Measurements from ENCODE around the gene FHL2.
"Not testable (repeated sequence)": the region's sequence is repeated elsewhere in the genome, so short reads cannot be mapped to it uniquely, and the experiment has no call there.

Gene FHL2

DNA sequence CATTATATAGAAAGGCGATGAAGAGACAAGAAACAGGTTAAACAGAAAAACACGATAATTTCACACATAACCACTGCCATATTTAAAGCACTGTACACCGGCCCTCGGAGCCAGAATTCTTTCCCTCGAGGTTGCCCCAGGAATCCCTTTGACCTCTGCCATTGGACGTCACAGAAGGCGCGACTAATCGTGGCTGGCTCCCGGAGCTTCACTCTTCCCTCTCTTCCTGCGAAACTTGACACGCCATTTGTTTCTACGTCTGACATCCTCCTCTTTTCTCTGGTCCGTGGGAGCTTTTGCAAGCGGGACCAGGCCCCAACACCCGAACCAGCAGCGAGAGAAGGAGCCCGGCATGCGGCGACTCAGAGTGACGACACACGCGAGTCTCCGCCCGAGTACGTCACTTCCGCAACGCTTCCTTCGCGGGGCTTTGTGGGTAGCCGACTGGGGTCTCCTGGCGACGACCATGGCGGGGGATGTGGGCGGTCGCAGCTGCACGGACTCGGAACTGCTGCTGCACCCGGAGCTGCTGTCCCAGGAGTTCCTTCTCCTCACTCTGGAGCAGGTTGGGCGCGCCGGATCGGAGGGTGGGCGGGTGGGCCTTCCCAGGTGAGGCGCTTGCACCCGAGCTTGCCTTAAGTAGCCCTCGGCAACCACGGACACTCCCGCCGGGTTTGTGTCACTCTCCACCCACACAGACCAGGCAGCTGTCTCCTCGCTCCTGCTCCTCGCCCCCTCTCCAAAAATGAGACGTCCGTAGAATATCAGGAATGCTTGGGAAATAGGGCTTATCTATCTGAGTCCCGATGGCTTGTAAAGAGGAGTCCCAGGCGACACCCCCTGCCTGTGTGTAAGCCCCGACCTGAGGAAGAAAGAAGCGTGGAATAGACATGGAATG lies 61.5 kb downstream of the FHL2 start, which contains the start of gene C2orf49:
Gene C2orf49, plus strand, starts transcription at position 419 of the 898 bp plus-strand sequence. Its CDS starts 48 bp downstream, at position 467.
- peak; percentile 61 for DNase-seq (ENCODE audit: low read depth)

DNA sequence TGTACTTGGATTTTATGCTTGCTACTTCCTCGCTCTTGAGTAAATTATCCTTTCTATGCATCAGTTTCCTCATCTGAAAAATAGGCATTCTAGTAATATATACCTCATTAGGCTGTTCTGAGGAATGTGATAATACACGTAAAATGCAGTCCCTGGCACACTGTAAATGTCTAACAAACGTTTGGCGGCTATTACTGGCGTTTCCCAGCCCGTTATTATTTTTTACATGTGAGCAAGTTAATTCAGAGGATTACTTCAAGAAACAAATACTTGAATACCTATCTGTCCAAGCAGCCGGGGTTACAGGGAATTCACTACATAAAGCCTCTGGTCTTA lies 62.1 kb downstream of the FHL2 start:
- DNase-seq (ENCODE audit: low read depth): no peak

DNA sequence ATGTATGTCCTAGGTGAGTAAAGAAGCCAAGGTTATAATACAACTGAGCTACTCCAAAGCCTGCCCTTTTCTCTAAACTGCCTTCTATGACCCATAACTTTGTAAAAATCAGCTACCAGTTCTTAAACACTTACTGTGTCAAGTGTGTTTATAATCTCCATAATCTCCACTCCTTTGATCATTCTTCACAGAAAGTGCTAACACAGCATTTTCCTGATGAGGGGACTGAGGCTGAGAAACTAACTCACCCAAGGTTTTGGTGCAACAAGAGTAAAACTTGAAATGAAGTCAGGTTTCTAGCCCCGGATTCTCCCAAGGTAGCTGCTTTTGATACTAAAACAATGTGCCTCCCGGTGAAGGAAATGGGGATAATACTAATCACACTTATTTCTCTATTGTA lies 63.4 kb downstream of the FHL2 start:
- no peak for DNase-seq (ENCODE audit: low read depth)

DNA sequence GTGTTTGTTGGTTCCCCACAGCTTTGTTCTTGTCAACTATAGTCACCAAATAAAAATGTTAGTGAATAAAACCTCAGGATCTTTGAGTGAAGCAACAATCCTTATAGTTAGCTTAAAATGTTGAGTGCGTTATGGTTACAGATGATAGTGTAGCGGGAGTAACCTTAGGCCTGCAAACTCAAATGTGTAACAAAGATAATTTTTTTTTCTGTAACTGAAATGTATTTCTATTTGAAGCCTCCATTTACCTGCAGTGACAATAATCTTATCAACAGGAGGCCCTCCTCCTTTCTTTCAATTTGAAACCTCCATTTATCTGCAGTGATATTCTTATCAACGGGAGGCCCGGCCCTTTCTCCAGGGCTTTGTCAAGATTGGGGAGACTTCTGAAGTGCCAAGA lies 64.6 kb downstream of the FHL2 start:
- DNase-seq (ENCODE audit: low read depth): no peak

DNA sequence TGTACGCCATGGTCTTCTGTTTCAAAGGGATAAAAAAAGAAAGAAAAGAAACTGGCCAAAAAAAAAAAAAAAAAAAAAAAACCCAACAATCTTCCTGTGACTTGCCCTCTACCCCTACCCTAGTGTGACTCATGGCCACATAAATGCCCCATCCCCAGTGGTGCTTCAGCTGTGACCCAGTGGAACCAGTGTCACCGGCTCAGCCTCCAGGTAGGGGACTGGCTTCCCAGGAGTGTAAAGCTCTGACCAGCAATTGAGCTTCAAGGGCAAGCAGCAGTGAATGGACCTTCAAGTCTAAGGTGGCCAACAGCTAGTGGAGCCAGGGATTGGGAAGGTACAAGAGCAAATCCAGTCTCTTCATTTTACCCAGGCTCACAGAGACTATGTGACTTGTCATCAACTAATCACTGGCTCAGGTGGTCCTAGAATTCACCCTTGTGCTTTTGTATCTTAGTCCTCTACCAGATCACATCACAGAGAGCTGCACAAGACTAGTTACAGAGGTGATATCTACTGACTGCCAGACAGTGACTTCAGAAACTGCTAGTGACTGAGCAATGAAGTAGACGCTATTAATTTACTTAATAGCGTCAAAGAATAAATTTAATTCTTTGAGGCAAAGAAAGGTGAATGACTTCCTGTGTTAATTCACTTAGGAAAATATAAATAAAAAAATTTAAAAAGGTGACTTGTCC lies 68.0 kb downstream of the FHL2 start:
- DNase-seq (ENCODE audit: low read depth): no peak

DNA sequence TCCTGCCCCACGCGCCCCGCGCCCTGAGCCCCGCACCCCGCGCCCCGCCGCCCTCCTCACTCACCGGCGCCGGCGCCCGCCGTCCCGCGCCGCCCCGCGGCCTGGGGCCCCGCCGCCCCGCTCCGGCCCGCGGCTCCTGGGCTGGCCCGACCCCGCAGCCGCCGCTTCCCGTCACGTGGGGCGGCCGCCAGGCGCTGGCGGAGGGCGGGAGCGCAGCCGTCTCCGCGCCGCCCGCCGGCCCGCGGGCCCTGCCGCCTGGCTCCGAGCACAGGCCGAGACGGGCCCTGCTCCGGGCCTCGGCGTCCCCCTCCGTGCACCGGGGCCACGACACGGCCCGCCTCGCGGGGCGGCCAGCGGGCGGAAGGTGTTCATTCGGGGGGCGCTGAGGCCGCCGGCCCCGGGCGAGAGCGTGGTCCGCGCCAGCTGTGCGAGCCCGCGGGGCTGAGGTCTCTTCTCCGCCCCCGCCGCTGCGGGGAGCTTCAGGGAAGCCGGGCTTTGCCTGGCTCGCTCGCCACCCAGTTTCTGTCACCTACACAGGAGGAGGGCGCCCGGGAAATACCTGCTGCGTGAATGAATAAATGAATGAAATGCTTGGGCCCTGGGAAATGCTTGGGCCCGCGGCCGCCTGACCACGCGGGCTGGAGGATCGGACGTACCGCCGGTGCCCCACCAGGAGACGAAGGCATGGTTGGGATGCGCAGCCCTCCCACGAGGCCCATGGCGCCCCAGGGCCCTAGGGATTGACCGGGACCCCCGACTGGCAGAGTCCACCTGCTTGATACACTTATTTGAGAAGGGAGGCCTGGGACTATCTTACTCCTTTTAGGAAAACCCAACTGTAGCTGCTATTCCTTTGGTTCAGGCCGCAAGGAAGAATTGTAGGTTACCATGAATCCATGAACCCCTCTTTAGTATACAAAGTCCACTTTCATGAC lies 69.0 kb downstream of the FHL2 start, which contains the start of gene TGFBRAP1:
Gene TGFBRAP1, minus strand, starts transcription at position 175 of the 935 bp plus-strand sequence. CDS start 21,434 bp downstream, outside the sequence.
- DNase-seq (ENCODE audit: low read depth): no peak

DNA sequence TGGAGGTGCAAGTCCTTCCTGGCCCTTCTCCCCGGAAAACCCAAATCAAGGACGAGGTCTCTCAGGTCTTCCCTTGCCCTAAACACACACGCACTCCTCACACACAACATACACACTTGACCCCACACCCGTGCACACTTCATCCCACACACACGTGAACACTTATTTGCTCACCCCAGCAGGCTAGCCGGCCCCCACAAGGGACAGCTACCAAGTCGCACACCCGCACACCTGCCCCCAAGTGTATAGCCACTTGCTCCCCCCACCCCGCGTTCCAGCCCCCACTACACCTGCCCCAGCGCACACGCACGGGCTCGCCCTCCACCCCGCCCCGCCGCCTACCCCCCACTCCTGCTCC lies 69.7 kb downstream of the FHL2 start:
- no peak for DNase-seq (ENCODE audit: low read depth)

DNA sequence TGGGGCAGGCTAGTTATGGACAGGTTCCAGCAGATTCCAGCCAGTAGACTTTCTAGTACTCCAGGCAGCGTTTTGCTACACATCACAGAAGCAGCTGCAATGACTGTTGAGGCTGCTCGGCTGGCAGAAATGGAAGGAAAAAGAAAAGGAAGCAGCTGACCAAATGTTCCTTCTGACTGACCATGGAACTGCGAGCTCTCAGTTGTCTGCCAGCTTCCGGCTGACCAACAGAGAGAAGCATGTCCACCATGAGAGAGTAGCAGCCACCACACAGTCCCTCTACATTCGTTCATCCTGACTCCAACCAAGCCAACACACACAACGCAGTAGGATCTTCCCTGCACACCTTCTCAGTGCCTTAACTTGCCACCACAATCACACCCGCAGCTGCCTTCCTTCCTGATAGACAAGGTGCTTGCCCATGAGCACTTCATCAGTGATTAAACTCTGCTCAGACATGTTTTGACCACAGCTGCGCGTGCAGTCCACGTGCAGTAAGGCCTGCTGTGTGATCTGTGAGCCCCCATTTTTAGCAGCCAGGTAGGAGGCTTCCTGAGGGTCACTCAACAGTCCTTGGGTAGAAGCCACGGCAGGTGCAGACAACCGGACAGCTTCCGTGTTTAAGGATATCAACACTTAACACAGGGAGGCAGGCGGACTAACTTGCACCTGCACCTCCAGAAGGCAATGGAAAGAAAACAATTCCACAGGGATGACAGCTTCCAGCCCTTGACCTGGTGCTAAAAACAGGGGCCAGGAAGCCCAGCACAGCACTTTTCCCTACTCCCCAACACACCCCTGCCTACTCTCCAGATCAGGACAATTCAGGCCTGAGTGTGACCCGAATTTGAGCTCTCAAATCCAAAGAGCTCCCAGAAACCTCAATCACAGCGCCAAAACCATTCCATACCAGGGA lies 70.3 kb downstream of the FHL2 start:
- DNase-seq (ENCODE audit: low read depth): no peak

DNA sequence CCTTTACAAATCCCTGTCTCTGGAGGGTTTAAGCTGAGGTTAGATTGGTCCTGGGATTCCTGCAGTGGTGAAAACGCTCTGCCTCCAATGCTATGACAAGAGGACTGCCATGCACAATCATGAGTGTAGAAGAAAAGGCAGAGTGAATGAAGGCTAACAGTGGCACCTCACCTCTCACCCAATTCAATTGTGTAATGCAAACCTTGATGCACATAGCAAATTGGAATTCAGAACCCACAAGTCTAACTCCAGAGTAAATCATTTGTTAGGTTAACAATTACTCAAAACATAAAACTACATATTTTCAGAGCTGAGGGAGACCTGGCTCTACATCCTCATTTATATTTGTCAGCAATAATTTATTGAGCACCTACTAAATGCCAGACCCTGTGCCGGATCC lies 71.2 kb downstream of the FHL2 start:
- no peak for DNase-seq (ENCODE audit: low read depth)

DNA sequence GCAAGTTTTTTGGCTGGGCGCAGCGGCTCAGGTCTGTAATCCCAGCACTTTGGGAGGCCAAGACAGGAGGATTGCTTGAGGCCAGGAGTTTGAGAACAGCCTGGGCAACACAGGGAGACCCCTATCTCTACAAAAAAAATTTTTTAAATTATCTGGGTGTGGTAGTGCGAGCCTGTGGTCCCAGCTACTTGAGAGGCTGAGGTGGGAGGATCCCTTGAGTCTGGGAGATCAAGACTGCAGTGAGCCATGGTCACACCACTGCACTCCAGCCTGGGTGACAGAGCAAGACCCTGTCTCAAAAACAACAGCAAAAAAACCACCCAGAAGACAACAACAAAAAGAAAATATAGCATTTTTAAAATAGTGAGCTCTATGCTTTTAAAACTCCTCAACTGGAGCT lies 71.6 kb downstream of the FHL2 start:
- not testable (repeated sequence) for DNase-seq (ENCODE audit: low read depth)

DNA sequence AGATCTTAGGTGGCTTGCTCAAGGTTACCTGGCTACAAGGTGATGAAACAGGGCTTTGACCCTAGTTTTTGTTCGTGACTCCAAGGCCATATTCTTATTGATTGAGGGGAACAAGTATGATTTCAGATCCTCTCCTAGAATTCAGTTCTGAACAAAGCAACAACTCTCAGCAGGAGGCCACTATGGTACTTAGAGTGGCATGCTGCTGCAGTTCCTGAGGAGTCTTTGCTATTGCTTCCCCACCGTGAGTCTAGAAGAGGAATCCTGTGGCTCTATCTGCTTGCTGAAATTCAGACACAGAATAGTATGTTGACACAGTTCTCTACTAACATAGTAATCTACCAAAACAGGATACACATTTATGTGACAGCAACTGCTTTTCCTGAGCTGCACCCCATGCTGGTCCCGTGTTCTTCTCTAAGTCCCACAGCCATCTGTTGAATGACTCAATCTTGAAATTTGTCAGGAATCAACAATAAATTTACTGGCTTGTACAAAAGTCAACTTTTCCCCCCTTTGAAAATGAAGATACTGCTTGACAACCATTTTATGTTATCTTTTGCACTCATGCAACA lies 73.4 kb downstream of the FHL2 start:
- DNase-seq (ENCODE audit: low read depth): no peak

DNA sequence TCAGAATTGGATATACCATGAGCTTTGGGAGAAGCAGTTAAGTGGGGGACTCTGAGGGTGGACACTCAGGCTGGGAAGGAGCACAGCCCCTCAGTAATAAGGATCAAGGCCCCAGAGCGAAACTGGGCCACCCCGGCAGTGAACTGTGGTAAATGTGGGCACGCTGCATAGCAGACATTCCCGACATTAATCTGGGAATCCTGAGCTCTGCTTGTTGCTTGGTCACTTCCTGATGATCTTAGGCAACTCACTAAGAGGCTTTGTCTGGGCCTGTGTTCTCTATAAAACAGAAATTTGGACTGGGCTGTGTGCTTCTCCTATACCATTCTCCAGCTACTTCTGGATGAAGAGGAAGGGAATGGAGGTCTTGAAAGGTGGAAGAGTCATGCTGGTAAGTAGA lies 74.1 kb downstream of the FHL2 start:
- no peak for DNase-seq (ENCODE audit: low read depth)

DNA sequence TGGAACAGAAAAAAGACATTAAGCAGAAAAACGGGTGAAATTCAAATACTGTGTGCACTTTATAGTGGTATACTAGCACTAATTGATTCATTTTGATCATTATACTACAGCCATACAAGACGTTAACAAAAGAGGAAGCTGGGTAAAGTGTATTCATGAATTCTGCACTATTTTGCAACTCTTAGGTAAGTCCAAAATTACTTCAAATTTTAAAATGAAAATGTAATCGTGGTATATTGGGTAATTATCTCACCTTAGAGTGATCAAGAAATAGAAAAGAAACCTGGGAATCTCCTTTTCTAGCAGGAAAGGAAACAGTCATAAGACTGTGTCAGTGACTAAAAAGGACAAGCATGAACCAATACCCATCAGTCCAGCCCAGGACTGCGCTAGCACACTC lies 74.8 kb downstream of the FHL2 start:
- DNase-seq (ENCODE audit: low read depth): no peak

DNA sequence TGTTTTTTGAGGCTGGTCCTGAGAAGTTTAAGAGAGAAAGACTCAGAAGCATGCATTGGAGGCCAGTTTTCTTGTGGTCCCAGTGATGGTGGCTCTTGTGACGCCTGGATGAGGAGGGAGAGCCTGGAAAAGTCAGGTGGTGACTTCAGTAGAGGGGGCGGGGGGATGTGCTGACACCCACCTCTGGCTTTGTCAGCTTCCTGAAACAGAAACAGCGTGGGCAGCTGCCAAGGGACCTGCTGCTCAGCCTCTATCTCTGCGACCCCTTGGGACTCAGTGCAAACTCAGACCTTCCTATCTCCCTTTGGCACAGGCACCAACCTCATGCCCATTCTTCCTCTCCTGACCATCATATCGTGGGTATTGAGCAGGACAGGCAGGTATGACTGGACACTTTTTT lies 75.7 kb downstream of the FHL2 start:
- no peak for DNase-seq (ENCODE audit: low read depth)

DNA sequence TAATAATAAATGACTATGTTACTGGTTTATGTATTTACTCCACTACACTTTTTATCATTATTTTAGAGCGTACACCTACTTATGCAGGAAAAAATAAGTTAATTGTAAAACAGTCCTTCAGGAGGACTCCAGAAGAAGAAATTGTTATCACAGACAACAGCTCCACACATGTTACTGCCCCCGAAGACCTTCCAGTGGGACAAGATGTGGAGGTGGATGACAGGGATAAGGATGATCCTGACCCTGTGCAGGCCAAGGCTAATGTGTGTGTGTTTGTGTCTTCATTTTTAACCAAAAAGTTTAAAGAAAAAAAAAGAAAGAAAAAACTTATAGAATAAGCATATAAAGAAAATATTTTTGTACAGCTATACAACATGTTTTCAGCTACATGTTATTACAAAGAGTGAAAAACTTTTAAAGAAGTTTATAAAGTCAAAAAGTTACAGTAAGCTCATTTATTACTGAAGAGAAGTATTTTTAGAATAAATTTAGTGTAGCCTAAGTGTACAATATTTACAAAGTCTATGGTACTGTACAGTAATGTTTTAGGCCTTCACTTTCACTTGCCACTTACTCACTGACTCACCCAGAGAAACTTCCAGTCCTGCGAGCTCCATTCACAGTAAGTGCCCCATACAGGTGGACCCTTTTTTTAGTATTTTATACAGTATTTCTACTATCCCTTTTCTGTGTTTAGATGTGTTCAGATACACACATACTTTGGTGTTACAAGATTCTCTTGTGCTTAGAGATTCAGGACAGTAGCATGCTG lies 76.8 kb downstream of the FHL2 start:
- no peak for DNase-seq (ENCODE audit: low read depth)

DNA sequence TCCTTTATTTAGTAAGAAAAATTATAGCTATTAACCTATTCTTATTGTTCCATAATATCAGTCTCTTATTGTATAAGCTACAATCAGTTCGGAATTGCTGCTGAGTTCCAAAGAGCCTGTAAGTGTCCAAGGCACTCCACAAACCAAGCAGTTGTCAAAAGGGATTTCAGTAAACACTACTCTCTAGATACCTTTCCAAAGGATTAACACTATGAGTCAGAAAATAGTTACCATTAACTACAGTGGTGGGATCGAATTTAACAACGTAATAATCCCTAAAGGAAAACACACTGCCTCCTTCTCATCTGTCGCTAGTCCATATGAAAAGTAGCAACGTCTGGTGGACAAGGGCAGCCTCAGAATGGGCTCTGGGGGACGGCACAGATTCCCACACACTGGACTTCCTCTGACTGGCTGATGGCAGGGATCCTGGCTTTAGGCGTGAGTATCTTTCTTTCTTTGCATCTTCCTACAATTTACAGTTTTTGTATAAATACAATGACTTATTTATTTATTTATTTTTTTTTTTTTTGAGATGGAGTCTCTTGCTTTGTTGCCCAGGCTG lies 78.1 kb downstream of the FHL2 start:
- DNase-seq (ENCODE audit: low read depth): no peak

DNA sequence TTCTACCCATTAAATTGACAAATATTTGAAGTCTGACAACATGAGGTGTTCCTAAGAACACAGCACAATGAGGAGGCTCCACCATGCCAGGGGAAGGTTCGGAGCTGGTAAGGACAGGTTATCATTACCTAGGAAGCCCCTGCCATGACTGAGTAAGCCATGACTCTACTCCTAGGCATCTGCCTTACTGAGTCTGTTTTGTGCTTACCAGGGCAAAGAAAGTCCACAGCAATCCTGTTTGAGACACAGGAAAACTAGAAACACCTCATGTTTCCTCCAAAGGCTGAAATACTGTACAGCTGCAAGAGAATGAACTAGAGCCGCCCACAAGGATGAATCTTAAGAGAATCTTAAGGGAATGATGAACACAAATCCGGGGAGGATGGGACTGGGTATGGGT lies 80.9 kb downstream of the FHL2 start:
- DNase-seq (ENCODE audit: low read depth): no peak

DNA sequence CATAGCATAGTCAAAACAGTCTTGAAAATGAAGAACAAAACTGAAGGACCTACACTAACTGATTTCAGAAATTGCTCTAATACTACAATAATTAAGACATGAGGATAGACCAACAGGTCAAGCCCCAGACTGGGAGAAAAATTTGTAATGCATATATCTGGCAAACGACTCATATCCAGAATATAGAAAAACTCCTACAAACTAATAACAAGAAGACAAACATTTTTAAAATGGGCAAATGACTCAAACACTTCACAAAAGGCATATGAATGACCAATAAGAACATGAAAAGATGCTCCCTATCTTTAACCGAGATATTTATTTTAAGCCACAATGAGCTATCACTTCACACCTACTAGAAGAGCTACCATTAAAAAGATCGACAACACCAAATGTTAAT lies 83.5 kb downstream of the FHL2 start:
- DNase-seq (ENCODE audit: low read depth): no peak

DNA sequence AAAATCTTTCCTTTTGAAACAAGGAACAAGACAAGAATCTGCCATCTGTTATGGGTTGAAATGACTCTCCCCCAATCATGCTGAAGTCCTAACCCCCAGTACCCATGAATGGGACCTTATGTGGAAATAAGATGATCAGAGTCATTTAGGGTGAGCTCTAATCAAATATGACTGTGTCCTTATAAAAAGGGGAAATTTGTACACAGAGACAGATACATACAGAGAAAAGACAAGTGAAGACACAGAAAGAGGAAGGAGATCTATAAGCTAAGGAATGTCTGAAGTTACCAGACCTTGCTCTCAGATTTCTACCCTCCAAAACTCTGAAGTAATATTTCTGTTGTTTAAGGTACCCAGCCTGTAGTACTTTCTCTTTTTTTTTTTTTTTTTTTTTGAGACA lies 85.0 kb downstream of the FHL2 start:
- DNase-seq (ENCODE audit: low read depth): no peak

Data from HS-5 (cell line).